Epidermal melanocyte (primary cell): ENCODE results near the gene GRM8.

Experiments used
- DNase-seq: peaks from one replicate; pipeline ENCODE4 v3.0.0; 2011; ENCODE audit warnings: low spot score; ENCODE audit not compliant: insufficient read length

Gene GRM8

GRCh38 chr7:126750207-126750911, 502.4 kb downstream of the GRM8 start:
- no peak for DNase-seq

- no peak for DNase-seq
Observed at GRCh38 chr7:126728967-126729366, 523.8 kb downstream of the GRM8 start.

GRCh38 chr7:126727930-126728391, 524.8 kb downstream of the GRM8 start:
- DNase-seq, result no peak

GRCh38 chr7:126723966-126724544, 528.7 kb downstream of the GRM8 start:
- DNase-seq, result no peak

GRCh38 chr7:126720232-126720631, 532.5 kb downstream of the GRM8 start:
- DNase-seq, result no peak

- no peak for DNase-seq
Observed at GRCh38 chr7:126718419-126718818, 534.3 kb downstream of the GRM8 start.

GRCh38 chr7:126716321-126716720, 536.4 kb downstream of the GRM8 start:
- DNase-seq, result no peak

GRCh38 chr7:126715076-126715475, 537.7 kb downstream of the GRM8 start:
- no peak for DNase-seq

- no peak for DNase-seq
Observed at GRCh38 chr7:126702242-126703016, 550.3 kb downstream of the GRM8 start.

- peak; percentile 38 for DNase-seq
Observed at GRCh38 chr7:126700807-126701604, 551.7 kb downstream of the GRM8 start.

- DNase-seq, result no peak
Observed at GRCh38 chr7:126699707-126700106, 553.0 kb downstream of the GRM8 start.

- no peak for DNase-seq
Observed at GRCh38 chr7:126698909-126699308, 553.8 kb downstream of the GRM8 start.

GRCh38 chr7:126698446-126698845, 554.3 kb downstream of the GRM8 start:
- DNase-seq, result no peak

GRCh38 chr7:126696256-126697038, 556.3 kb downstream of the GRM8 start:
- no peak for DNase-seq

- DNase-seq, result no peak
Observed at GRCh38 chr7:126690848-126691751, 561.6 kb downstream of the GRM8 start.

GRCh38 chr7:126690104-126690503, 562.6 kb downstream of the GRM8 start:
- DNase-seq, result no peak

- no peak for DNase-seq
Observed at GRCh38 chr7:126689037-126689436, 563.7 kb downstream of the GRM8 start.

GRCh38 chr7:126686474-126686873, 566.3 kb downstream of the GRM8 start:
- DNase-seq, result no peak

- DNase-seq, result no peak
Observed at GRCh38 chr7:126685596-126685995, 567.1 kb downstream of the GRM8 start.
